Erythroblast (primary cell): Measurements from ENCODE around the gene CHRNA4.

Source experiments
- DNase-seq, 2 experiments: peaks; one replicate each; lab custom pipeline; 2025; lab: John Stamatoyannopoulos, UW
- GATA1 ChIP-seq: IDR thresholded peaks from 2 replicates; pipeline ENCODE4 v1.6.1; 2011; ENCODE audit warnings: low read depth, mild to moderate bottlenecking, control low read depth, low read length, moderate library complexity
- POLR2A ChIP-seq: IDR thresholded peaks from 2 replicates; pipeline ENCODE4 v1.6.1; 2011; ENCODE audit warnings: mild to moderate bottlenecking, low read length

Gene CHRNA4

DNA sequence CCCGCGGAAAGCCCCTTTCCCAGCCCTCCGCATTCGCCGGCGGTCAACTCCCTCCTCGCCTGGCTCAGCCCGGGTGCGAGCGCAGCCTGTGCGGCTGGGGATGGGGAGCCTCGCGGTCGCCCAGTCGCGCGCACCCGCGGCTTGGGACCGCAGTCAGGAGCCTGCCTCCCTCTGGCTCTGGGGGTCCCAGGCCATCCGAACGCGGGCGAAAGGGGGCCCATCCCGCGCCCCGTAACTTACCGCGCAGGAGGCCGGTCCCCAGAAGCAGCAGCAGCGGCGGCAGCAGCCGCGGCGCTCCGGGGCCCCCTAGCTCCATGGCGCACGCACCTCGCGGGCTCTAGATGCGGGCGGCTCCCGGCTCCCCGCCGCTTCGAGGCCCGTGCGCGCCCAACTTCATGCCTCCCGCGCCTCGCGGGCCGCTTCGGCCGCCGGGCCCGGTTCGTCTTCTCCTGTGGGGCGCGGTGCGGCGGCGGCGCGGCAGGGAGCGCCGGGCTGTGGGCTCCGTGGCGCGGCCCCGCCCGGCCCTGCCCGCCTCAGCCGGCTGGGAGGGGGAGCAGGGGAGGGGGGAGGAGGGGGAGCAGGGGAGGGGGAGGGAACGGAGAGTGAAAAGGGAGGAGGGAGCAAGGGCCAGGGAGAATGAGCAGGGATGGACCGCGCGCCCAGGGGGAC, at the start of gene CHRNA4:
Gene CHRNA4, minus strand, starts transcription at position 500 of the 669 bp plus-strand sequence. Its CDS starts 184 bp downstream, at position 316.
- TF ChIP-seq POLR2A = no peak
- no peak for TF ChIP-seq GATA1
- DNase-seq = peak; percentile 15 to 40

DNA sequence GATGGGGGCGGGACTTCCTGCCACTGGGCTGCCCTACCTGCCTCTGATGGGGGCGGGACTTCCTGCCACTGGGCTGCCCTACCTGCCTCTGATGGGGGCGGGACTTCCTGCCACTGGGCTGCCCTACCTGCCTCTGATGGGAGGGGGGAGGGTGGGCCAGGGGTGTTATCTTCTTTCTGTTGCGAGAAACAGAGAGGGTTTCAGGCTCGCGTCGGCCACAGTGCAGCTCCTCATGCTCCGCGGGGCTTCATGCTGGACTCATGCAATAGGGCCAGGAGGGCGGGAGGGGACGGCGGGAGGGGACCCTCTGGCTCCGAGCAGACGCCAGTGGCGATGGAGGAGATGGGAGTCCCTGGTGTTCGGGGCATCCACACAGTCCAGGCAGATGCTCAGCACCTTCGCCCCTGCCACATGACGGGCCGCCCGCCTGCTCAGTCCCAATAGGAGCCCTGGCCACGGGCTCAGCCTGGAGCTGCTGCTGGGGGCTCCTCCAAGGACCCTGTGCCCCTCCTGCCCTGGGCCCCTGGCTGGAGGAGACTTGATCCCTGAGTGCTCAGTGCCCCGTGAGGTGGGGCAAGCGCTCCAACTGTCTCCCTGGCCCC, 48.8 kb upstream of the CHRNA4 start:
- no peak for DNase-seq
- no peak for TF ChIP-seq GATA1
- TF ChIP-seq POLR2A = no peak

- DNase-seq = no peak
- TF ChIP-seq GATA1 (no peak), POLR2A (no peak)
These were observed 48.1 kb upstream of the CHRNA4 start for GRCh38 chr20:63409066-63409833.

DNA sequence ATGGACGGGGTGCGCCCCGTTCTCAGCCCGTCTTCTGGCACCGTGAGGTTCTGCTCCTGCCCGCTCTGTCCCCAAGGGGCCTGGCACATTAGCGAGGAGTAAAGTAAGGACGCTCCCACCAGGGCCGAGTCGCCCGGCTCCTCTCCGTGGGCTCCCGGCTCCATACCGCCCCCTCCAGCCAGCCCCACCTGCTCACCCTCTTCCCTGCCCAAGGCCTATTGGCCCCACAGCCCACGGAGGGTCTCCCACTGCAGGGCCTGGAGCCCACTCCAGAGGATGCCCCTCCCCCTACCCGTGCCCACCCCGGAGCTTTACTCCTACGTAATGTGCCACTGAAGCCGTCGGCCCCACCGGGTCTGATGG, 47.5 kb upstream of the CHRNA4 start:
- DNase-seq = no peak

DNA sequence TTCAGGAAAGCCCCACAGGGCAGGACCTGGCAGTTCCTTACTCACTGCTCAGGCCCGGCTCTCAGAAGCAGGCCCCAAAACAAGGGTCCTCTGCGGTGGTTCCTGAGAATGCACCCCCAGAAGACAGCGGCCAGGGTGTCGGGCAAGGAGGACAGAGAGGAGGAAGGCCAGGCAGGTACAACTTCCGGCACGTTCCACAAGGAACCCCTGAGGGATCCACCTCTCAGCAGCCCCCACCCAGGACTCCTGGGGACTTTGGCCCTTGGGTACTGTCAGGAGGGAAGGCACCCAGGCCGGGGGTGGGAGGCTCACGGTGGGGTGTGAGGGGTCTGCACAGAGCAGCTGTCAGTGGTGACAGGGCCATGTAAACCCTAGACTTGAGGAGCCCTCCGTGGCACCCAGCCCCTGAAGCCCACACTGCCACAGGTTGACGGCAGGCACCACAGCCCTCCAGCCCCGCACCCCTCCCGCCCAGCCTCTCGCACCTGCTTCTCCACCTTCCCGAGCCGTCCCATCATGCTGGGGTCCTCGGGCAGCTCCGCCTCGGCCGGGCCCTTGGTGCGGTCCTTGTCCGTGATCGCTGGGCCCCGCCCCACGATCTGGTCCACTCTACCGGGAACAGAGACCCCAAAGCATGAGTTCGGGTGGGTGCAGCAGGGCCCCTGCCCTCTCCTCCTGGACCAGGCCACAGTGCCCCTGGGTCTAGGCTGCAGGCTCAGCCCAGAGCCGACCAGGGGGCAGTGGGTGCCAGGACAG, 47.0 kb upstream of the CHRNA4 start:
- no peak for DNase-seq
- no peak for TF ChIP-seq GATA1
- no peak for TF ChIP-seq POLR2A

More for the DNA sequence above, 47.5 kb upstream of the CHRNA4 start:
- TF ChIP-seq GATA1 = no peak
- no peak for TF ChIP-seq POLR2A

GRCh38 chr20:63406617-63407245, 45.6 kb upstream of the CHRNA4 start:
- DNase-seq = no peak
- TF ChIP-seq POLR2A = no peak
- TF ChIP-seq GATA1 = no peak

DNA sequence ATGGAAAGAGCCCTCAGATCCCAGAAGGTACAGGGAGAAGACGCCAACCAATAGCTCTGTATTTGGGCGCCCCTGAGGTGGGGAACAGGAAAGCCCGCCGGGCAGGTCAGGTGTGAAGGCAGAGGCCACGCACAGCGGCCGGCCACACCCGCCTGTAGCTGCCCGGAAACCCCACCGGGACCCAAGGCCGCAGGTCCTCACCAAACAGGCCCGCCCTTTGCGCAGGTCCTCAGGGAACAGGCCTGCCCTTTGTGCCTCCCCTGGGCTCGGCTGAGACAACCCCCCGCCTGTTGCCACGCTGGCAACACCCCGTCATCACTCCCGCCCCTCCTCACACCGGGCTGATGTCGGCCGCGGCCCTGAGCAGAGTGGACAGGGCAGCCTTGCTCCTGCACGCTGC, 44.9 kb upstream of the CHRNA4 start:
- no peak for DNase-seq

GRCh38 chr20:63405102-63405730, 44.1 kb upstream of the CHRNA4 start:
- TF ChIP-seq GATA1 (no peak), POLR2A (no peak)
- no peak for DNase-seq

More for the DNA sequence above, 44.9 kb upstream of the CHRNA4 start:
- TF ChIP-seq POLR2A (no peak), GATA1 (no peak)

GRCh38 chr20:63404129-63405085, 43.3 kb upstream of the CHRNA4 start:
- DNase-seq = no peak
- TF ChIP-seq POLR2A (no peak), GATA1 (no peak)

DNA sequence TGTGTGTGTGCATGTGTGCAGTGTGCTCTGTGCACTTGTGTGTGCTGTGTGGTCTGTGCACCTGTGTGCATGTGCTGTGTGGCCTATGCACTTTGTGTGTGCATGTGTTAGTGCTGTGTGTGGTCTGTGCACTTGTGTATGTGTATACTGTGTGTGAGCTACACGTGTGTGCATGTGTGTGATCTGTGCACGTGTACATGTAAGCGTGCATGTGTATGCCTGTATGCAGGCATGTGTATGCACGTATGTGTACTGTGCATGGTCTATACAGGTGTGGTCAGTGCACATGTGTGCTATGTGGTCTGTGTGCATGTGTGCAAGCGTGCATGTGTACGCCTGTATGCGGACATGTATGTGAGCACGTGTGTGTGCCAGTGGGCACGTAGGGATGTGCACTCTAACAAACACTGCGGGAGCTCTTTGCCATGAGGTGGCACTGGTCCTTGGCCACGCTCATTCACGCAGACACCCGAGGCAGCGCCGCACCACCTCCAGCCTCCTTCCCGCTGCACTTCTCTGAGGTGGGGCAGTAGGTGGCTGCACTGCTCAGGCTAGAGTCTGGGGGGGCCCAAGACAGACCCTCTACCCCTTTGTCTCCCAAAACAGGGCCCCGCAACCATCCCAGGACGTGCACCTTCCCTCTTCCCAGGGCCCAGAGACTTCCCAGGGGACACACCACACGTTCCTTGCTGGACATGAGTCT, 42.4 kb upstream of the CHRNA4 start:
- no peak for TF ChIP-seq GATA1
- TF ChIP-seq POLR2A = no peak
- DNase-seq = no peak

DNA sequence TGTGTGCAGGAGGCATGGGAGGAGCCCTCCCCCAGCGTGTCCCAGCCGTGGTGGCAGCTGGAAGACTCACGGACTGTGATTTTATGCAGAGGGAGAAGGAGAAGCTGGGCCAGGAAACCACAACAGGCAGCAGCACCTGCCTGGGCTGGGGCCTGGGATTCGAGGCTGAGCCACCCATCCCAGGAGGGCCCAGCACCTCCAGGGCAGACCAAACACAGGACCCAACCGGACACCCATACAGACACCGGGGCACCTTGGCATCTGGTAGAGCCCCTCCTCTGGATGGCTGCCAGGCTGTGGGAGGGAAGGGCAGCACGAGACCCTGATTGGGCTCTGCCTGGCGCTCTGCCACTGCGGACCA, 41.7 kb upstream of the CHRNA4 start:
- DNase-seq = no peak
- TF ChIP-seq POLR2A (no peak), GATA1 (no peak)

- no peak for DNase-seq
- no peak for TF ChIP-seq GATA1
- TF ChIP-seq POLR2A = no peak
These were observed 41.2 kb upstream of the CHRNA4 start for GRCh38 chr20:63402181-63402859.
